ENCODE results near the gene INTS2. TPM values are rescaled to one million over a fixed set of nuclear protein-coding genes. Genes with fewer than 3 reads are reported as not detected.

INTS2 gene
- polyA plus RNA-seq, 1 donor (not counting 4 experiments of a cell fraction or from before 2014, with no cell fraction given) = 10.4 TPM

- Histone ChIP-seq H3K4me2 (ENCODE audit: control insufficient read depth, extremely low read depth, insufficient read depth, low read depth, low read length) (no peak overlapping the region), H3K79me2 (ENCODE audit: control insufficient read depth, insufficient read depth, low read length) (no peaks in the 10 kb centered on the region), H3K9me1 (ENCODE audit: control insufficient read depth, extremely low read depth, insufficient read depth, low read length) (no peaks in the 10 kb centered on the region), H3K27me3 (ENCODE audit: control insufficient read depth, extremely low read depth, insufficient read depth, low read length) (no peaks in the 10 kb centered on the region), H3K36me3 (ENCODE audit: control insufficient read depth in 2 of 2, extremely low read depth in 1 of 2, insufficient read depth in 2 of 2, low read length in 2 of 2) (peaks cover 0 to 3% of the 10 kb centered on the region in 2 experiments), H2AFZ (ENCODE audit: control insufficient read depth, low read length) (no peak overlapping the region), H4K20me1 (ENCODE audit: control insufficient read depth, extremely low read depth, insufficient read depth, low read length) (no peaks in the 10 kb centered on the region), H3K9ac (ENCODE audit: control insufficient read depth, extremely low read depth, insufficient read depth, low read length) (no peak overlapping the region), H3K4me1 (ENCODE audit: control insufficient read depth, extremely low read depth, insufficient read depth, low read length) (no peaks in the 10 kb centered on the region), H3K27ac (ENCODE audit: control insufficient read depth, insufficient read depth, low read length) (no peak overlapping the region), H3K4me3 (ENCODE audit: control insufficient read depth in 2 of 3, extremely low read depth in 1 of 3, insufficient read depth in 2 of 3, low read depth in 1 of 3, low read length in 3 of 3) (no peak overlapping the region), H3K9me3 (ENCODE audit: control insufficient read depth, low read depth, low read length) (no peaks in the 10 kb centered on the region)
- FAIRE-seq = no peak
- DNase-seq (ENCODE audit: low read depth, low spot score) = no peak
- TF ChIP-seq CTCF (optimal IDR thresholded peaks at IDR 0.05 in 1 of 3, IDR thresholded peaks at IDR 0.05 in 1 of 3, conservative IDR thresholded peaks at IDR 0.05 in 1 of 3; ENCODE audit: extremely low read depth in 1 of 3, insufficient read depth in 2 of 3, low read length in 3 of 3) = no peak
- no peak for TF ChIP-seq EZH2 (IDR thresholded peaks at IDR 0.05; ENCODE audit: low read length)
- dilution Hi-C loops (cut with MboI; ENCODE audit: extremely low pct_ligation_motif_present, low sequenced_read_pairs) = no loop called here
Observed at GRCh38 chr17:61825448-61826137, 102.2 kb downstream of the INTS2 start.

GRCh38 chr17:61822326-61823285 is 105.2 kb downstream of the INTS2 start:
- H3K79me2 ChIP-seq (ENCODE audit: control insufficient read depth, insufficient read depth, low read length) = no peaks in the 10 kb centered on the region
- no peak overlapping the region for H2AFZ ChIP-seq (ENCODE audit: control insufficient read depth, low read length)
- H3K9me1 ChIP-seq (ENCODE audit: control insufficient read depth, extremely low read depth, insufficient read depth, low read length) = no peaks in the 10 kb centered on the region
- H3K4me1 ChIP-seq (ENCODE audit: control insufficient read depth, extremely low read depth, insufficient read depth, low read length) = no peaks in the 10 kb centered on the region
- FAIRE-seq (no peak), DNase-seq (ENCODE audit: low read depth, low spot score) (no peak)
- dilution Hi-C loops (cut with MboI; ENCODE audit: extremely low pct_ligation_motif_present, low sequenced_read_pairs) = no loop called here
- H3K27ac ChIP-seq (ENCODE audit: control insufficient read depth, insufficient read depth, low read length) = no peak overlapping the region
- no peak overlapping the region for H3K4me2 ChIP-seq (ENCODE audit: control insufficient read depth, extremely low read depth, insufficient read depth, low read depth, low read length)
- no peak overlapping the region for H3K9ac ChIP-seq (ENCODE audit: control insufficient read depth, extremely low read depth, insufficient read depth, low read length)
- H4K20me1 ChIP-seq (ENCODE audit: control insufficient read depth, extremely low read depth, insufficient read depth, low read length) = no peaks in the 10 kb centered on the region
- no peak overlapping the region for H3K4me3 ChIP-seq (ENCODE audit: control insufficient read depth in 2 of 3, extremely low read depth in 1 of 3, insufficient read depth in 2 of 3, low read depth in 1 of 3, low read length in 3 of 3)
- H3K36me3 ChIP-seq (ENCODE audit: control insufficient read depth in 2 of 2, extremely low read depth in 1 of 2, insufficient read depth in 2 of 2, low read length in 2 of 2) = peaks cover 0 to 3% of the 10 kb centered on the region in 2 experiments
- H3K27me3 ChIP-seq (ENCODE audit: control insufficient read depth, extremely low read depth, insufficient read depth, low read length) = no peaks in the 10 kb centered on the region
- TF ChIP-seq CTCF (optimal IDR thresholded peaks at IDR 0.05 in 1 of 3, IDR thresholded peaks at IDR 0.05 in 1 of 3, conservative IDR thresholded peaks at IDR 0.05 in 1 of 3; ENCODE audit: extremely low read depth in 1 of 3, insufficient read depth in 2 of 3, low read length in 3 of 3) = no peak
- no peak for TF ChIP-seq EZH2 (IDR thresholded peaks at IDR 0.05; ENCODE audit: low read length)
- H3K9me3 ChIP-seq (ENCODE audit: control insufficient read depth, low read depth, low read length) = no peaks in the 10 kb centered on the region
